HEK293T (cell line): ENCODE data around the gene METTL9.

Experiments used
- BHLHE40 ChIP-seq: fragments of 450-650 bp; IDR thresholded peaks from 2 replicates; pipeline ENCODE4 v1.6.1; 2016; ENCODE audit warnings: mild to moderate bottlenecking, moderate library complexity, borderline replicate concordance
- FOXM1 ChIP-seq: fragments of 450-650 bp; IDR thresholded peaks from 2 replicates; pipeline ENCODE4 v1.6.1; 2017; ENCODE audit warnings: mild to moderate bottlenecking, borderline replicate concordance
- SP1 ChIP-seq: fragments of 450-650 bp; IDR thresholded peaks from 2 replicates; pipeline ENCODE4 v1.6.1; 2017
- TF ChIP-seq, protein P1 (sequence below): fragments of 450-650 bp; IDR thresholded peaks from 2 replicates; pipeline ENCODE4 v1.6.1; 2016

DNA sequence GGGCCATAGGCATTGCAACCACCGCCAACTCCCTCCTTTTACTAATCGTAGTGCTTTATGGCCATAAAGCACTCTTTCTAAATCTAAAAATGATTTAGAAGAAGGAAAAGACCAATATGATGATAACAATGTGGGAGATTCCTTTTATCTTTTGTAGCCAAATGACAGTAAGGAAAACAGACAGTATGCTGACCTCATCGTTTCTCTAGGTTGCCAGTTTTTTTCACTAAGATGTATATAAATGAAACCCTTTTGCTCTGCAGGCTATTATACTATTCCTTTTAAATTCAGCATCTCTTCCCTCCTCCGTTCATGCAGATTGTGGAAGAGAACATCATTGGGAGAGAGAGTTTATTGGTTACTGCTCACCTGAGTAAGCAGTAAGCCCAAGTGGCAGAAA lies 89.7 kb downstream of the METTL9 start:
- TF ChIP-seq, protein P1, sequence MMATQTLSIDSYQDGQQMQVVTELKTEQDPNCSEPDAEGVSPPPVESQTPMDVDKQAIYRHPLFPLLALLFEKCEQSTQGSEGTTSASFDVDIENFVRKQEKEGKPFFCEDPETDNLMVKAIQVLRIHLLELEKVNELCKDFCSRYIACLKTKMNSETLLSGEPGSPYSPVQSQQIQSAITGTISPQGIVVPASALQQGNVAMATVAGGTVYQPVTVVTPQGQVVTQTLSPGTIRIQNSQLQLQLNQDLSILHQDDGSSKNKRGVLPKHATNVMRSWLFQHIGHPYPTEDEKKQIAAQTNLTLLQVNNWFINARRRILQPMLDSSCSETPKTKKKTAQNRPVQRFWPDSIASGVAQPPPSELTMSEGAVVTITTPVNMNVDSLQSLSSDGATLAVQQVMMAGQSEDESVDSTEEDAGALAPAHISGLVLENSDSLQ, result no peak
- no peak for TF ChIP-seq BHLHE40
- TF ChIP-seq SP1, result no peak
- TF ChIP-seq FOXM1, result no peak
